ENCODE measurements around the gene USF2.
"Not testable (repeated sequence)": the region's sequence is repeated elsewhere in the genome, so short reads cannot be mapped to it uniquely, and the experiment has no call there.

USF2 gene

DNA sequence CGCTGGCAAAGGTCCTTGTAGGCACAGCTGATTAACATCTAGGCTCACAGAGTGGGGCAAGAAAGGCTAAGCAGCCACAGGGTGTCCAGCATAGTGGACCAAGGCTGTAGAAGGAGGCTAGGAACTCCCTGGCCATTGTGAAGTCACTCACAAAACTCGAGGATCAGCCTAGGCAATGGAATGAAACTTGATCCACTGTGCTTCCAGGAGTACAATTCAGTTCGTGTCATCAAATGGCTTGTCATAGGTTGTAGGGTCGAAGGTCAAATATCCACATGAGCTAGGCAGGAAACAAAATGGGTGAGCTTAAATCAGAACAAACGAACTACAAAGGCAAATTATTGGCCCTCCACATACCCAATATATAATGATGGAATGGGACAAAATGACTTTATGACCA, 35.9 kb upstream of the USF2 start:
- TF ChIP-seq, protein P1, sequence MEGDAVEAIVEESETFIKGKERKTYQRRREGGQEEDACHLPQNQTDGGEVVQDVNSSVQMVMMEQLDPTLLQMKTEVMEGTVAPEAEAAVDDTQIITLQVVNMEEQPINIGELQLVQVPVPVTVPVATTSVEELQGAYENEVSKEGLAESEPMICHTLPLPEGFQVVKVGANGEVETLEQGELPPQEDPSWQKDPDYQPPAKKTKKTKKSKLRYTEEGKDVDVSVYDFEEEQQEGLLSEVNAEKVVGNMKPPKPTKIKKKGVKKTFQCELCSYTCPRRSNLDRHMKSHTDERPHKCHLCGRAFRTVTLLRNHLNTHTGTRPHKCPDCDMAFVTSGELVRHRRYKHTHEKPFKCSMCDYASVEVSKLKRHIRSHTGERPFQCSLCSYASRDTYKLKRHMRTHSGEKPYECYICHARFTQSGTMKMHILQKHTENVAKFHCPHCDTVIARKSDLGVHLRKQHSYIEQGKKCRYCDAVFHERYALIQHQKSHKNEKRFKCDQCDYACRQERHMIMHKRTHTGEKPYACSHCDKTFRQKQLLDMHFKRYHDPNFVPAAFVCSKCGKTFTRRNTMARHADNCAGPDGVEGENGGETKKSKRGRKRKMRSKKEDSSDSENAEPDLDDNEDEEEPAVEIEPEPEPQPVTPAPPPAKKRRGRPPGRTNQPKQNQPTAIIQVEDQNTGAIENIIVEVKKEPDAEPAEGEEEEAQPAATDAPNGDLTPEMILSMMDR (IDR thresholded peaks at IDR 0.05; ENCODE audit: low read depth, low read length), result no peak
- no peak for DNase-seq (ENCODE audit: extremely low read depth, low read depth)

DNA sequence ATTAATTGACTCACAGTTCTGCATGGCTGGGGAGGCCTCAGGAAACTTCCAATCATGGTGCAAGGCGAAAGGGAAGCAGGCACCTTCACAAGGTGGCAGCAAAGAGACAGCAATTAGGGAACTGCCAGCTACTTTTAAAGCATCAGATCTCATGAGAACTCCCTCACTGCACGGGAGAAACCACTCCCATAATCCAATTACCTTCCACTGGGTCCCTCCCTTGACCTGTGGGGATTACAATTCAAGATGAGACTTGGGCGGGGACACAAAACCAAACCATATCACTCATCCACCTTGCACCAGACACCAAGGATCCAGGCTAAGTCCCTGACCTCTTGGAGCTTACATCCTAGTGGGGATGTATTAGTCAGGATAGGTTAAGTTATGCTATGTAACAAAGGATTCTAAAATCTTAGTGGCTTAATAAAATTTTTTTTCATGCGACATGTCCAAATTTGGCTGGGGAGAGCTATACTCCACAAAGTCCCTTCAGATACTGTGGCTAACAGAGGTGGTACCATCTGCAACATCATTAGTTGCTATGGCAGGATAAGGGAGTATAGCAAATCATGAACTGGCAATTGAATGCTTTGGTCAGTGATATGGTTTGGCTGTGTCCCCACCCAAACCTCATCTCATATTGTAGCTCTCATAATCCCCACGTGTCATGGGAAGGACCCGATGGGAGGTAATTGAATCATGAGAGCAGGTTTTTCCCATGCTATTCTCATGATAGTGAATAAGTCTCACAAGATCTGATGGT, 31.9 kb upstream of the USF2 start:
- TF ChIP-seq, protein P1 (IDR thresholded peaks at IDR 0.05; ENCODE audit: low read depth, low read length), result no peak
- no peak for DNase-seq (ENCODE audit: extremely low read depth, low read depth)

DNA sequence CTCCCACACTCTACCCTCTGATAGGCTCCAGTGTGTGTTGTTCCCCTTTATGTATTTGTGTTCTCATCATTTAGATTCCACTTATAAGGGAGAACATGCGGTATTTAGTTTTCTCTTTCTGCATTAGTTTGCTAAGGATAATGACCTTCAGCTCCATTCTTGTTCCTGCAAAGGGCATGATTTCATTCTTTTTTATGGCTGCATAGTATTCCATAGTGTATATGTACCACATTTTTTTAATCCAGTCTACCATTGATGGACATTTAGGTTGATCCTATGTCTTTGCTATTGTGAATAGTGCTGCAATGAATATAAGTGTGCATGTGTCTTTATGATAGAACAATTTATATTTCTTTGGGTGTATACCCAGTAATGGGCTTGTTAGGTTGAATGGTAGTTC, 29.2 kb upstream of the USF2 start:
- not testable (repeated sequence) for DNase-seq (ENCODE audit: extremely low read depth, low read depth)

DNA sequence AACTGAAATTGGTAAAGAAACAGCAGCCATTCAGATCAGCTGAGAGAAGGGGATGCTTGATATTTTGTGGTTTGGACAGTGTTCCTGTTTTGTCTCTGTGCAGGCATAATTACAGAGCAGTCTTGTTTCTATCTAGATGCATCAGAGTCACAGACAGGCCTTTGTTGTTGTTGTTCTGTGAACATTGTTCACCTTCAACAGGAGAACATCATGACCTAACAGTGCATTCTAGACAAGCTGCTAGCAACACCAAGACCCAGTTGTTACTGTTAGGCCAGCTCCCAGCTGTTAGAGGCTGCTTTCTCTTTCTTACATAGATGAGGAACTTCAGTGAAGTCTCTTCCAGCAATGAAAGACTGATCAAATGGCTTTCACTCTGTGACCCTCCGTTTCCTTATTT, 28.4 kb upstream of the USF2 start:
- TF ChIP-seq, protein P1 (IDR thresholded peaks at IDR 0.05; ENCODE audit: low read depth, low read length), result no peak
- DNase-seq (ENCODE audit: extremely low read depth, low read depth), result no peak

DNA sequence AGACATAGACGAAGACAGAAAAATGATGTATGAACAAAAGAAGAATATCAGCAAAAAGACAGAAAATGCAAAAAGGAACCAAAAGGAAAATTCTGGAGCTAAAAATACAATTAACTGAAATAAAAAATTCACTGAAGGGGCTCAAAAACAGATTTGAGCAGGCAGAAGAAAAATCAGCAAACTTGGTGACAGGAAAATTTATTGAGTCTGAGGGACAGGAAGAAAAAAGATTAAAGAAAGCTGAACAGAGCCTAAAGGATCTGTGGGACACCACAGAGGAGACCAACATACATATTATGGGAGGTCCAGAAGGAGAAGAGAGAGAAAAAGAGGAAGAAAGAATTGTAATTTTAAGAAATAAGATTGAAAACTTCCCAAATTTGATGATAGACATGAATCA, 27.3 kb upstream of the USF2 start:
- TF ChIP-seq, protein P1 (IDR thresholded peaks at IDR 0.05; ENCODE audit: low read depth, low read length), result no peak
- no peak for DNase-seq (ENCODE audit: extremely low read depth, low read depth)

DNA sequence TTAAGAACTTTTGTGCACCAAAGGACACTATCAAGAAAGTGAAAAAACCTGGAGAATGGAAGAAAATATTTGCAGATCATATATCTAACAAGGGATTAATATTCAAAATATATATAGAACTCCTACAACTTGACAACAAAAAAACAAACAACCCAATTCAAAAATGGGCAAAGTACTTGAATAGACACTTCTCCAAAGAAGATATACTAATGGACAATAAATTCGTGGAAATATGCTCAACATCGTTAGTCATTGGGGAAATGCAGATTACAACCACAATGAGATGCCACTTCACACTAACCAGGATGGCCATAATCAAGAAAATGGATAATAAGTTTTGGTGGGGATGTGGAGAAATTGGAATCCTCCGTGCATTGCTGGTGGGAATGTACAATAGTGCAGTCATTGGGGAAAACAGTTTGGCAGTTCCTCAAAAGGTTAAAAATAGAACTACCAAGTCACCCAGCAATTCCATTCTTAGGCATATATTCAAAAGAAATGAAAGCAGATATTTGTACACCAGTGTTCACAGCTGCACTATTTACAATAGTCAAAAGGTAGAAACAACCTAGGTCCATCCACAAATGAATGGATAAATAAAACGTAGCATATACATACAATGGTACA, 22.2 kb upstream of the USF2 start:
- TF ChIP-seq, protein P1 (IDR thresholded peaks at IDR 0.05; ENCODE audit: low read depth, low read length), result no peak
- DNase-seq (ENCODE audit: extremely low read depth, low read depth), result no peak

DNA sequence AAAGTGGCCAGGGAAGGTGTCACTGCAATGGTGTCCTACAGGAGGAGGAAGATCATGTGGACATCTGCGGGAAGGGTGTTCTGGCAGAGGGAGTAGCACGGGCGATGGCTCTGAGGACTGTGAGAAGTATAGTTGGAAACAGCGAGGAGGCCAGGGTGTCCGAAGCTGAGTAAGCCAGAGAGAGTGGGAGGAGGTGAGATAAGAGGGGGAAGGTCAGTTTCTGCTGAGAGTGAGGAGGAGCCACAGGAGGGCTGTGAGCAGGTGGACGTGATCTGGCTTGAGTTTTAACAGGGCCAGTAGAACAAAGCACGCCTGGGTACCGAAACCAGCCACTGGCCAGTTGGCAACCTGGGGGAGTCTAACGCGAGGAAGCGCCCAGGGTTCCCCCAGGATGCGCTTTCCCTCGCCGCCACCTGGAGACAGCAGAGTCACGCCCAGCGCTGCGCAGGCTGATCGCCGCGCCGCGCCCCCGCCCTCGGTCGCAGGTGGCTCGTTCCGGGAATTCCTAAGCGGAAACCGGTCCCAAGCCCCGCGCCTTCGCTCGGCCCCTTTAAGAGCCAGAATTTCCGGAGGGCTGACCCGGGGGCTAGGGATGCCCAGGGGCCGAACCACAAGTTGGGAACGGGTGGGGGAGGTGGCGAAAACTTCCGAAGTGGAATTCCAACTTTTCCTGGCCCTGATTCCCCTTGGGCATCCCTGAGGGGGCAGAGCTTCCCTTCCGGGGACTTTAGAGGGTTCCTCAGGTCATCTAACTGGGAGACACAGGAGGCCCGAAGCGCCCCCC, 21.0 kb upstream of the USF2 start:
- no peak for DNase-seq (ENCODE audit: extremely low read depth, low read depth)
- TF ChIP-seq, protein P1 (IDR thresholded peaks at IDR 0.05; ENCODE audit: low read depth, low read length), result no peak
